ENCODE results near the gene FLRT1.

FLRT1 gene

DNA sequence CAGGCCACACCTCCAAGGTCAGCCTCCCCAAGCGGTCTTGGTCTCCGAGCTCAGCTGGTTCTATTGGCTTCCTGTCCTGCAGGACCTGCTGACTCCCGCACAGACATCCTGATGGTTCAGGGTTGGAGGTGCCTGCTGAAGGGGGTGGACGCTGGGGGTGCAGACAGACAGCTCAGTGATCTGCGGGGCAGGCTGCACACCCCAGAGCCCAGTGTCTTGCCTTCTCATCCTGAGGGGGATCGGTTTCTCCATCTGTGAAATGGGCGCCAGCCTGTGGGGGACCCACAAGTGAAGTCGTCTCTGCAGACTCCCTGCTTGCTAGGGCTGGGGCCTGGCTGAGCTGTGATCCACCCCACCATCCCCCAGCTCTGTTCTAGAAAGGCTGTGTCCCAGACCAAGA is 13.8 kb downstream of the FLRT1 start:
- no peak for DNase-seq

DNA sequence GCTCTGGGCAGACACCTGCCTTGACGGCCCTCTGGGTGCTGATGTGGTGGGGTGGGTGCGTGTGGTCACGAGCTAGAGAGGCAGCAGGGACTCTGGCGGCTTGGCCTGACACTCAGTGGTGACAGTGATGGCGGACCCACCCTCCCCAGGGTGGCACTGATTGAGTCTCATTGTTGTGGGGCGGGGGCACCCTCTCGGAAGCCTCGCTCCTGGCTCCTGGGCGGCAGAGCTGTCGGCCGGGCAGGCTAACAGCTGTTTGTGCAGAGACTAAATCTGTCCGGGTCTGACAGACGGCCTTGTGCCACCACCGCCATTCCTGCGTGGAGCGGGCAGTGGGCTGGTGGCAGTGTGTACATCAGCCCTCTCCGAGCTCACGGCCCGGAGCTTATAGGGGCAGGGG is 15.6 kb downstream of the FLRT1 start:
- no peak for DNase-seq

DNA sequence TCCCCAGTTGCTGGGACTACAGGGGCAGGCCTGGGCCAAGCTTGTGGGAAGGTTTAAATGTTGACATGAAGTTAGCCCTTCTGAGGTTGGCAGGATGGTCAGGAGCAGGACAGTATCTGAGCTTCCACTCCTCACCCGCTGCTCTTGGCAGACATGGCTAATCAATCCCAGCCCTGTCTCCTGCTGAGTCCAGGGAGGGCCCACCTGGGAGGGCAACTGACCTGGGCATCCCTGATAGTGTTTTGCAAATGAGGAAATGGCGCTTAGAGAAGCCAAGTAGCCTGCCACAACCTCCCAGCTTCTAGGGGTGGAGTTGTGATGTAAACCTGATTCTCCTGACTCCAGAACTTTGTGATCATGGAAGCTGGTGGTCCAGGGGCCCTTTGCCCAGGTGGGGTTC is 16.7 kb downstream of the FLRT1 start:
- DNase-seq: no peak

DNA sequence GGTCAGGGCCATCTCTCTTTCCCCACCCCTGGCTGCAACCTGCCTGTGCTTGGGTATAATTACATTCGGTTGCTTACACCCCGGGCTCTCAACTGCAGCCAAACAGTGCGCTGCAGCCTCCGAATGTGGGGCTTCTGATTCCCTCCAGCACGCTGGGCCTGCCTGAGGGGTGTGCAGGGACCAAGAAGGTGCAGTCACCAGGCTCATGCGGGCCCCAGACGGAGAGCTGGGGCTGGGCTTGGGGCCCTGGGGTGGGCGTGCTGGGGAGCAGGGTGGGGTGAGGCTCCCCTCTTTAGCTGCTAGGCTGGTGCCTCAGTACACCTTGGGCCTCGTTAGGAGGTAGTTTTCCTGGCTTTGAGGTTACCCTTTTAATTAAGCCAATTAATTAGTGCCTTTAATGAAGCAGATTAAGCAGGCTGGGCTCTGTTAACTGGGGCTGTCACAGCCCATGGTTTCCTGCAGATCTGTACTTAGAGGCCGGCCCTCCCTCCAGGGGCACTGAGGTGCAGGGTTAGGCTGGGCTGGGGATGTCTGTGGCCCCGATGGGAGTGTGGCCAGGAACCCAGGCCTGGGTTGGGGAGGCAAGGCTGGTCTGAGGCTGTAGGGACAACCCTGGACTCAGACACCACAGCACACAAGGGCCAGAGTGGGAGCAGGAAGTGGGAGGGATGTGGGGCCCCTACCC is 17.3 kb downstream of the FLRT1 start:
- DNase-seq: no peak

DNA sequence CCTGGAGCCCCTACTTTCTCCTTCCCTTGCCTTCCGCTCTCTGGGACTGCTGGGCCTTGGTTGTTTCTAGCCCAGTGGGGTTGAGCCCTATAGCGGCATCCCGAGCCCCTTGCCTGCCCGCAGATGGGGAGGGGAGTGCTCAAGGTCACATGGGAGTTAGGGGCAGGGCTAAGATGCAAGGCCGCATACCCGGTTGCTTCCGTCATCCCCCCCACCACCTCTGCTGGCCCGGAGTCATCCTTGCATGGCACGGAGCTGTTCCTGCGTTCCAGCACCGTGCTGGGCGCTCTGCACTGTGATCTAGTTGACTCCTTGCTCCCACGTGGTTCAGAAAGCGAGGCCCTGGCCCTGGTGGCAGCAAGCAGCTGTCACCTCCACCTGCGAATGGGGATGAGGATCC is 18.0 kb downstream of the FLRT1 start:
- DNase-seq: no peak

DNA sequence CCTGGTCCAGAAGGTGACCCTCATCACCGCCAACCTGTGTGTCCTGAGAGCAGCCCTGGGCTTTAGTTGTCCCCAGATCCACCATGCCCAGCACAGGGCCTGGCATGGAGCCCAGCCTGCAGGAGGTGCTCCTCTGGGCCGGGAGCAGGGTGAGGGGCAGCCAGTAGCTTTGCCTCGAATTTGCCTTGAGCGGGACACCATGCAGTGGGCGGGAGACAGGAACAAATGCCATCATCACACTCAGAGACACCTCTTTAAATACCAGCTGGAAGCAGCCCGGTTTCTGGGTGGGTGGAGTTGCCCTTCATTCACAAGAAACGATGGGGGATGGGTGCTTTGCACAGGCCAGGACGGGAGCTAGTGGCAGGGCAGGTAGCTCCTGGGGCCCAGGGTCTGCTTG is 19.3 kb downstream of the FLRT1 start:
- DNase-seq: no peak

DNA sequence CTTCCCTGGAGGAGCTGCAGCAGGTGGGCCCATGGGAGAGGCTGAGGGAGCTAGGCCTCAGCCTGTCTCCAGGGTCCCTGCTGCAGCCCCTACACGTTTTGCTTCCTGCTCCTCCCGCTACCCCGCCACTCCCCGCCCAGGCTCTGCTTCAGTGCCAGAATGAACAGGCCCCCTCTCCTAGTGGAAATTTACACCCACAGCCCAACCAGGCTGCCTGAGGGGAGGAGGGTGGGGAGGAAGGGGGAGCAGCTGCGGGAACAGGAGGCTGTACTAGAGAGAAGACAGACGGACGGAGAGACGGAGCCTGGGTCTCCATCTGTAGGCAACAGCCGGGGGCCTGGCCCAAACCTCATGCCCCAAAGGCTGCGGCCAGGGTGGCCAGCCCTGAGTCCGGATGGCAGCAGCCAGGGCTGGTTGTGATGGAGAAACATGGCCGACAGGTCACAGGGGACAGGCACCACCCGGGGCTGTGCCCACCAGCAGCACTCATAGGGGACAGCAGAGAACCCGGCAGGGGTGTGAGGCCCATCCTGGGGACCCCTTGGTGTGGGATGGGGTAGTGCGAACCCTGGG is 20.6 kb downstream of the FLRT1 start:
- no peak for DNase-seq

DNA sequence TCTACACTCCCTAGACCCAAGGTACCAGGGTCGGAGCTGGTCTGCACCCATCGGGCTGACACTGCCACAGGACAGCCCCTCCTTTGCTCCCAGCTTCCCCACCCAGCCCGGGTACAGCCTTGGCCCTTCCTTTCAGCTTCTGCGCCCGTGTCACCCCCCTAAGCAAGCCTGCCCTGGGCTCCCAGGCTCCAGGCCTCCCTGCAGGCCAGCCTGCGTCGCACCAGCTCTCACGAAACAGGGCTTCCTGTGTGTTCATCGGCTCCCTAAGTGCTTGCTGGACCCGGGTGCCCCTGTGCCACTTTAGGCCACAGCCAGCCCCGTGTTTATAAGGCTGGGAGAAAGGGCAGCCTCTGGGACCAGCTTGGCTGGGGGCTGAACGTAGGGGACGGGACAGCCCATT is 21.1 kb downstream of the FLRT1 start:
- no peak for DNase-seq

DNA sequence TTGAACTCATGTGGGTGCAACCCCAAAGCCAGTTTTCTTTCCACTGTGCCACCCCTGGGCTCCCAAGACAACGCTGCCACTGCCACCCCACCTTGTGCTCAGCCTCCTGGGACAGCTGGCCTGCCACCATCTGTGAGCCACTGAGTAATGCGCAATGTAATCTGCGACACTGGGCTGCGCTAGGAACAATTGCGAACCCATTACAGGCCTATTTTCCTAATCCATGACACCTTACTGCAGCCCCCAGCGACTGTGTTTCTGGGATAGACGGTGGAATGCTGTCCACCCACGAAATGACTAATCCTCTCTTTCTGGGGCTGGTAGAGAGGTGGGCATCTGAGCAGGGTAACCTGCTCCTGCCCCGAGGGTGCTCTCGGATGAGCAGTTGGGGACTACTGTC is 22.2 kb downstream of the FLRT1 start:
- no peak for DNase-seq

DNA sequence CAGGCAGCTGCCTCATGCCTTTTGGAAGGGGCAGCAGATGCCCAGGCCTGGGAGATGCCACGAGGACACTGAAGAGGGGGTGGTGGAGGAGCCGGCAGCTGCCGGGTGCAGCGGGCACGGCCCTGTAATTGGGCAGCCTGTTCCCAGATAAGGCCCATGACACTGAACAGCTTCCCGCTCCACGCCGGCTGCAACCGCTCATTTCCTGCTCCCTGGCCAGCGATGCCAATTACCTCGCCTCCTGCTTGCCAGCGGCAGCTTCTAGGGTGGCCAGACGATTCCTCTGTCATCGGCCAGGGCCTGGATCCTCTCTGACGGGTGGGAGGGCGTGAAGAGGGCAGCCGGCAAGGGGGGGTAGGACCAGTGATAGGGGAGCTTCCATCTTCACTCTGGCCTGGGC is 22.8 kb downstream of the FLRT1 start:
- DNase-seq: no peak

DNA sequence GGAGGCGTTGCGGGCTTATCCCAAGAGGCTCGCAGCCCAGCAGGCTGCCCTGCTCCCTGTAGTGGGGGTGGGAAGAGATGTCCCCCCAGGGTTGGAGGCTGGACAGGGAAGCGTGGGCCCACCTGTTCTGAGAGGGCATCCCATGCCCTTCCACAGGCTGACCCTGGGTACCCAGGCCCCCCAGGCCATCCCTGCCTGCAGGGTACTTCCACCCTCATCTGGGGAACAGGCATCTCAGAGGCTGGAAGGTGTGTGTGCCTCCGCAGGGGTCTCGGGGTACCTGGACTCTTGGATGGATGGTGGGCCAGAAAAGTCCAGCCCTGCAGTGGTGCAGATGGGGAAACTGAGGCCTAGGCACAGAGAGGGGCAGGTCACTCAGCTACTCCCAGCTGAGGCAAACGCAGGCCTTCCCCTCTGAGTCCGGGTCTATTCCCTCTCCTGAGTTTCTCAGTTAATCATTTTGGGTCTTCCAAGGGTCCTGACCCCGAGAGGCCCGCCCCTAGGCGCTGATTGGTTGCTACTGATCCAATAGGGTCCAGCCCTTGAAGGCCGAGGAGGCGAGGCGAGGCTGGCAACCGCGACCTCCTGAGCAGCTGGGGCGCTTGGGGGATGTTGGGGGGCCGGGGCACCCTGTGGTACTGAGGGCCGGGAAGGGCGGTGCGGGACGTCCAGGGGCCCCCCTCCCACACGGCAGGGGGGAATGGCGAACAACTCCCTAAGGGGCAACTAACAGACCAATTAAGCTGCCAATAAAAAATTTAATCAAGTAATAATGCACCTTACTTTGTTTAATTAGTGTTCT is 23.8 kb downstream of the FLRT1 start:
- DNase-seq: no peak

DNA sequence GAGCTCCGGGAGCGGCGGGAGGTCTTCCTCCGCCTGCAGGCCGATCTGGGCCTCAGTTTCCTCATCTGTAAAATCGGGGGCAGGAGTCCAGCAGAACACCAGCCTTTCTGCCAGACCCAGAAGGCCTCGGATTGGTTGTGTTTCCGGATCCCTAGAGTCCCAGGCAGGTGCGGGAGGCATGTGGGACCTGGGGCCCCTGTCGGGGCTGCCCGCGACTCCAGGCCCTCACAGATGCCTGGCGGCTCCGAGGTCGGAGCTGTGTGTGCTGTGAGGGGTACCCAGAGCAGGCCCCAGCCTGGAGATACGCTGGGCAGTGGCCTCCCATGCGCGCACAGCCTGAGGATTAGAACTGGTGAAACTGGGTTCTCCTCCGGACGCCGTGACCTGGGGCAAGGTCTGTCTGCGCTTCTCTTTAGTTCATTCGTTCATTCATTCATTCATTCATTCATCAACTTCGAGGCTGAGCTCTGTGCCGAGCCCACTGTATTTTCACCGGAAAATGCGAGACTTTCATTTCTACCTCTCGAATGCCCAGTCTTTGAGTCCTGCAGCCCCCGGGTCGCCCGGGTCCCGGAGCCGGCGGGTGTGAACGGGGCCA is 24.6 kb downstream of the FLRT1 start:
- DNase-seq: no peak

DNA sequence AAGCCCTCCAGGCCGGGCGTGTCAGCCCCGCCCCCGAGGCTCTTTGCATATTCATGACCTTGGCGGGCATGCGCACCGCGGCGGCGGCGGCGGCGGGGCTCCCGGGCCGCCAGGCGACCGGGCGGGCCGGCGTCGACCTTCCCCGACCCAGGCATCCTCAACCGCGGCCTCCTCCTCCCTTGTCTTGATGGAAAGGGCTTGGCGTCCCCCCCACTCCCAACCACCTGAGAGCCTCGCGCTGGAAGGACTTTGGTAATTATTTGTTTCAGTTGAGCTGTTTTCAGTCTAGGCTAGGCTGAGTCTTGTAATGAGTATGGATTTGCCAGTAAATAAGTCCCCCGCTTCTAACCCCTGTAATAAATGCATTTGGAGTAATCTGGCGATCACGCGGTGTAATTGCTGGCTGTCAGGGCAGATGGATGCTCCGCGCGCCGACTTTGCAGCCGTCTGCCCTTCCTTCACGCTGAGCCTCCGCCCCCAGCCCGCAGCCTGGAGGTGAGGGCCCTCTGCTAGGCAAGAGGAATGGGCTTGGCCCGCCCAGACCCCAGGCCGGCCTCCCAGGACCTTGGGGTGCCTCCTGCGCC is 25.2 kb downstream of the FLRT1 start:
- DNase-seq: no peak

DNA sequence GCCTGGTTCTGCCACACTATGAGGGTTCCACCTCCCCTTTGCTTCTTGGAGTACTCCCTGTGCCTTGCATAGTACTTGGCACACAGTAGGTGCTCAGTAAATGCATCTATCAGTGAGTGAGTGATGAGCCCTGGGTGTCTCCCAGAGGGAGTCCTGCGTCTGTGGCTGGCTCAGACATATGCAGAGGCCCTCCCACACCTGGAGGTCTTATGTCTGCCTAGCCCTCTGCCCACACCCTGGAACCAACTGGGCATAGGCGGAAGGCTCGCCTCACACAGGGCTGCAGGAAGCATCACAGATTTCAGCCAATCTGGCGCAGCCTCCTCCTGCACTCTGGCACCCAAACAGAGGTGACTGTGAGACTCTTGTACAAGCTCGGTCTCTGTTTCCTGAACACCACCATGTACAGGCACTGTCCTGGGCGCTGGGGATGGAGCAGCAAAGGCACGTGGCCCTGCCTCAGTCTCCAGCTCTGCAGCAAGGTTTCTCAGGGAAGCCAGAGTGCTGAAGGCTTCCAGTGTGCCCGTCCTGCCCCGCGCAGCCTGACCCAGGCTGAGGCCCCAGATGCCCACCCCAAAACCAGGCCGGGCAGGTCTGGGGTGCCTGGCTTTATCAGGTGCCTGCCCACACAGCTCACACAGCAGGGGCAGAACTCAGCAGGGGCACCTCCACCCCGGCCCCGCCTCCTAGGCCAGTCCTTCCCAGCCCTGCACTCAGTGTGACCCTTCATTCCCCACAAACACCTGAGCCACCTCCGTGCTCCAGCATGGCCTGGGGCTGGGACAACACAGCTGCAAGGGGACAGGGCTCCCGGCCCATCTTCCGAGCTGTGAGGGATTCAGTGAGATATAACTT is 26.7 kb downstream of the FLRT1 start:
- no peak for DNase-seq

DNA sequence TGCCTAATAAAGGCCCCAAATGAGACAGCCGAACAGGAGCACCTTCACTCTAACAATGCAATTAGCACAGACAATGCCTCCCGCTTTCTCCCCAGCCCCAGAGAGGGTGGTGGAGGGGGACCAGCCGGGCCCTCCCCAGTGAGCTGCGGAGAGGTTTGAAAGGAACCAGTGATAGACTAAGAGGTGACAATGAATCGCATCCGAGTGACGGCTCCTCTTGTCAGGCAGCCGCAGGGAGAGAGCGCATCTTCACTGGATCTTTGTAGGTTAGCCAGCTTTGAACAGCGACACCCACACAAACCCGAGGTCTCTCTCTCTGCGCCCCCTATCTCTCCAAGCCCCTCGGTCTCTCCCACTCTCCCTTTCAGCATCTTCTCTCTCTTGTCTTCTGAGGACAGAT is 28.0 kb downstream of the FLRT1 start:
- DNase-seq: no peak

DNA sequence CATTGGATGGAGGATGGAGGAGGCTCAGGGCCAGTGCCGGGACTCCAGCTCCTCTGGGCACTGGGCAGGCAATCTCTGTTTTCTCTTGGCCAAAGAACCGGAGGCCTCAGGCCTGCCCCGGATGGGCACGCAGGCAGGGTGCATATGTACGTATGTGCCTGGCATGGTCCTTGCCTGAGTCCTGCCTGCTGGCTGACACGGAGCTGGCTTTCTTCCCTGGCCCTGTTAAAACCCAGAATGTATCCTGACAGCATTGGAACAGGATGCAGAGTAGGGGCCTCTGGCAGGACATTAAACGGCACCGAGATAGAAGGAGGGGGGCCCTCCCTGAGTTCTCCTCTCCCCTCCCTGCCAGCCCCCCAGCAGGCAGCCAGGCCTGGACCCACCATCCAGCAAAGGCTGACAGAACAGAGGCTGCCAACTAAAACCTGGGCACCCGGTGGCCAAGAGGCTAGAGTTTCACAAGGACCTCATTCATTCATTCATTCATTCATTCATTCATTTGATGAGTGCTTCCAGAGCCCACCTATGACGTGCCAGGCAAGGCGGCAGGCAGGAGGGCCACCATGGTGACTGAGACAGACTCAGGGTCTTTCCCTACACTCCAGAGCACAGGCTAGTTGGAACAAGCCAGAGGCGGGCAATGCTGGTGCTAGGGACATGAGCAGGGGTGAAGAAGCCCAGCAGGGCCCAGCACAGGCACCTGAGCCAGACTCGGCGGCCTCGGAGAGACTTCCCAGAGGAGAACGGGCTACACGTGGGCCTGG is 28.8 kb downstream of the FLRT1 start:
- DNase-seq: no peak

DNA sequence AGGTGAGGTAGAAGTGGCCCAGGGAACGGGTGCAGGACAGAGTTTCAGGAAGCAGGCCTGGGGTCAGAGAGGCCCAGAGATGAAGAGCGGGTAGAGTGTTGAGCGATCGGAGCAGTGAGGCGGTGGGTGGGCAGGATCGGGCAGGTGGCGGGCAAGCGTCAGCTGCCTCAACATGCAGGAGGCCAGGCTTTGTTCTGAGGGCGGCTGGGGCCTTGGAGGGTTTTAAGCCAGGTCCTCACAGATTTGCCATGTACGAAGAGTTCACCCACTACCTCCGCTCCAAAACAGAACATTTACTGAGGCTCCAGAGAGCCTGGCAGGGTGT is 29.4 kb downstream of the FLRT1 start:
- DNase-seq: no peak

DNA sequence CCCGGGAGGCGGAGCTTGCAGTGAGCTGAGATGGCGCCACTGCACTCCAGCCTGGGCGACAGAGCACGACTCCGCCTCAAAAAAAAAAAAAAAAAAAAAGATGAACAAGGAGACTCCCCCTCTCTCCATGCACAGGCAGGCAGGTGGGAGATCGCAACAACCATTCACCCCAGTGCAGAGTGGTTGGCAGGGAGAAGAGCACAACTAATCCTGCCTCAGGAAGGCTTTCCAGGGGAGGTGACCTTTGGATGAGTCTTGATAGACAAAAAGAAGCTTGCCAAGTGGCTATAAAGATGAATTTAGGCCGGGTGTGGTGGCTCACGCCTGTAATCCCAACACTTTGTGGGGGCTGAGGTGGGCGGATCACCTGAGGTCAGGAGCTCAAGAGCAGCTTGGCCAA is 30.0 kb downstream of the FLRT1 start:
- DNase-seq: no peak

DNA sequence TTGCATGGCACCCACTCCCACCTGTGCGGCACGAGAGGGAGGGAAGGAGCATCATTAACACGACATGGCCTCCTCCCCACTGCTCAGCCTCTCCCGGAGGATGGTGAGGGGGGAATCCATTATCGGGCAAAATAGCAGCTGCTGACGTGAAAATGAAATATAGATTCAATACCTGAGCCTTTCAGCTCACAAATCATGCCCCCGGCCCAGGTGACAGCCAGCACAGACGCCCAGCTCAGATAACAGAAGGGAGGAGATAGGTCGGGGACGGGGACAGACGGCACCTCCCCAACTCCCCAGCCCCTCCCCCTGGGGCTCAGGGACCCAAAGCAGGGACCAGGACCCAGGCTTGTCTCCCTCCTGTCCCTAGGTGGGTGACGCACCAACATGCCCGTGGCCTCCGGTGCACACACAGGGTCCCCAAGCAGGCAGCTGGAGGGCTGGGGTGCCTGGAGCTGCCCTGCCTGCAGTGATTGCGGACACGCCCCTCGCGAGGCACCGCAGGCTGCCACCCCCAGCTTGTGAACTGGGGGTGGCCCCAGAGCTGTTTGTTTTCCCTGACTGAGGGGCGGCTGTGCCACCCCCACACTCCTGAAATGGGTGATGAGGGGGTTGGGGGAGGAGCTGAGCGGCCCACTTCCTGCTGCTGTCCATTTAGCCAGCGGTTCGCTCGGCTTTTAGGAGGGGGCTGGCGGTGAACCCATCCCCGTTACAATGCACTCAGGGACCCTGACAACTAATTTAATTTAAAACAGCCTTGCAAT is 31.7 kb downstream of the FLRT1 start:
- DNase-seq: no peak

DNA sequence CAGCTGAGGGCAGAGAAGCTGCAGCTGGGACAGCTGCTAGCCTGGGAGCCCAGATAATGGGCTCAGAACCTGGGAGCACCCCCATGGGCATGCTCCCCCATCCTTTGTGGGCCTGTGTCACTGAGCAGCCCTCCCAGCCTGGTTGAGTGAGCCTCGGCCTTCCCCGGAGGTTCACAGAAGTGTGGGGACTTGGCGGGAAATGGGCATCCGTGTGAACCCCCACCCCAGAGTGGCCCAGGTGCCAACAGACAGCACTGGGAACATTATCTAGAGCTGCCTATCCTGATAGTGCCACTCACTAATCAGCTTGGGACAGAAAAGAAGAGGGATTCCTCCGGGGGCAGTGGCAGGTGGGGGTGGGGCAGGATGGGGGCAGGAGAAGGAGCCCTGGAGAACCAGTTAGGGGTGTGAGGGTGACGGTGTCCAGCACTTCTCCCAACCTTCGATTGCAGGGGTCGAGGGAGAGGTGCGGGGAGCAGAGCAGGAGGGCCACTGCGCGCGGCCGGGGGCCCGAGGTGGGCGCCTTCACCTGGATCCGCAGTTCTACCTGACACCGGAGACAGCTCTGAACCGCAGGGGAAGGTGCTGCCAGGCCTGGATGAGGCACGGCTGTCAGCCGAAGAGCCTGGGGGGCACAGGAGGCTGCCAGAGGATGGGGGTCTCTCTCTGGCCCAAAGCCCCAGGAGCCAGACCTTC is 33.1 kb downstream of the FLRT1 start:
- DNase-seq: no peak

Data from NK-92 treated with Interleukin-12 subunit alpha and Interleukin-12 subunit beta, amount 100 ng/mL, for 24 hours (cell line).